ENCODE results near the gene TST. TPM values are rescaled to one million over a fixed set of nuclear protein-coding genes. Genes with fewer than 3 reads are reported as not detected.
A peak's percentile ranks its signal among the peaks of the same experiment; 100 is the strongest.

TST gene
- total and polyA plus RNA-seq, 7 donors: 18.4 to 46.9 (median 24.1) TPM

- peak within 1 kb of the TSS; percentile 68 for H3K4me3 ChIP-seq
- peak; percentile 78 for DNase-seq
- TF ChIP-seq CTCF (IDR thresholded peaks at IDR 0.05): no peak
- H3K27me3 ChIP-seq (ENCODE audit: insufficient read depth in 3 of 3, low read length in 2 of 3): peaks cover 0 to 21% (median 6%) of the 10 kb centered on the region in 3 donors
- H3K27ac ChIP-seq: no peak within 1 kb of the TSS
- ATAC-seq: peak; percentile 57 to 82 (median 71)
- H3K36me3 ChIP-seq (ENCODE audit: insufficient read depth in 1 of 2, low read depth in 1 of 2): no peaks in the 10 kb centered on the region
- no peaks in the 10 kb centered on the region for H3K9me3 ChIP-seq
- intact Hi-C loops (cut with DNase I): no loop called here
- WGBS, 3 donors: 3 to 6% (median 4%) methylated on average over 56 to 89 of the region's 89 CpGs
- no peaks in the 10 kb centered on the region for H3K4me1 ChIP-seq
Measured at GRCh38 chr22:37051391-37052385, 32.4 kb upstream of the TST start, which contains the start of gene KCTD17. Gene KCTD17, plus strand, starts transcription at chr22:37051742. Its CDS starts 19 bp downstream, at chr22:37051761.

- WGBS, 3 donors: 72 to 82% (median 72%) methylated on average over 6 of the region's 6 CpGs
- Histone ChIP-seq H3K4me3 (no peak overlapping the region), H3K27me3 (ENCODE audit: insufficient read depth in 3 of 3, low read length in 2 of 3) (peaks cover 0 to 21% (median 6%) of the 10 kb centered on the region in 3 donors), H3K4me1 (no peaks in the 10 kb centered on the region), H3K36me3 (ENCODE audit: insufficient read depth in 1 of 2, low read depth in 1 of 2) (no peaks in the 10 kb centered on the region), H3K9me3 (no peaks in the 10 kb centered on the region), H3K27ac (no peak overlapping the region)
- no peak for ATAC-seq
- intact Hi-C loops (cut with DNase I): no loop called here
- no peak for DNase-seq
- no peak for TF ChIP-seq CTCF (IDR thresholded peaks at IDR 0.05)
Measured at GRCh38 chr22:37050913-37051312, 31.7 kb upstream of the TST start.

- WGBS, 3 donors: 83 to 90% (median 88%) methylated on average over 2 of the region's 2 CpGs
- Histone ChIP-seq H3K27me3 (ENCODE audit: insufficient read depth in 3 of 3, low read length in 2 of 3) (peaks cover 0 to 21% (median 6%) of the 10 kb centered on the region in 3 donors), H3K4me1 (no peaks in the 10 kb centered on the region), H3K9me3 (no peaks in the 10 kb centered on the region), H3K27ac (no peak overlapping the region), H3K36me3 (ENCODE audit: insufficient read depth in 1 of 2, low read depth in 1 of 2) (no peaks in the 10 kb centered on the region), H3K4me3 (no peak overlapping the region)
- TF ChIP-seq CTCF (IDR thresholded peaks at IDR 0.05): no peak
- ATAC-seq: no peak
- intact Hi-C loops (cut with DNase I): loop anchor here in 1 of 2 donors (10.0 kb wide), 1 partner anchor 264 kb away; no protein-coding TSS in a partner anchor
- no peak for DNase-seq
Measured at GRCh38 chr22:37049224-37049623, 30.0 kb upstream of the TST start.

DNA sequence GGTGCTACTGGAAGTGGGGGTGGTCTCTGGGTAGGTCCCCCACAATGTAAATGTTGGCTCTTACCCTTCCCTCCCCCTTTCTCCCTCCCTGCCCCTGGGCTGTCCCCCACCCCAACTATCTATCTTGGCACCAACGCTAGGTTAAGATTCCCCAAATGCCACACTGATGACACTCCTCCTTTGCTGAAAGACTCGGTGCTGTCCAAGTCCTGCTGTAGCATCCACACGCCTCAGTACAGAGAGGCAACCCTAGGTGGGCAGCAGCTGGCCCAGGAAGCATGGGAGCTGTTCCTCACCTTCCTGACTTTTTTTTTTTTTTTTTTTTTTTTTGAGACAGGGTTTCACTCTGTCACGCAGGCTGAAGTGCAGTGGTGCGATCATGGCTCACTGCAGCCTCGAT, 28.9 kb upstream of the TST start:
- no peak overlapping the region for H3K27ac ChIP-seq
- WGBS, 3 donors: 73 to 78% (median 78%) methylated on average over 6 of the region's 6 CpGs
- no peaks in the 10 kb centered on the region for H3K4me1 ChIP-seq
- no peaks in the 10 kb centered on the region for H3K36me3 ChIP-seq (ENCODE audit: insufficient read depth in 1 of 2, low read depth in 1 of 2)
- TF ChIP-seq CTCF (IDR thresholded peaks at IDR 0.05): no peak
- intact Hi-C loops (cut with DNase I): loop anchor here in 1 of 2 donors (10.0 kb wide), 1 partner anchor 263 kb away; no protein-coding TSS in a partner anchor
- H3K4me3 ChIP-seq: no peak overlapping the region
- H3K27me3 ChIP-seq (ENCODE audit: insufficient read depth in 3 of 3, low read length in 2 of 3): peaks cover 0 to 24% (median 6%) of the 10 kb centered on the region in 3 donors
- no peak for ATAC-seq
- DNase-seq: no peak
- no peaks in the 10 kb centered on the region for H3K9me3 ChIP-seq

Data from psoas muscle (tissue), 8 donors.